H9 (cell line): ENCODE data around the gene KLHL15. TPM values are rescaled to one million over a fixed set of nuclear protein-coding genes. Genes with fewer than 3 reads are reported as not detected.
A peak's percentile ranks its signal among the peaks of the same experiment; 100 is the strongest.

Experiments
- DNase-seq: peaks from one replicate; pipeline ENCODE4 v3.0.0-alpha.2; 2017
- H2AFZ ChIP-seq: one replicate; pipeline ENCODE4 v1.6.1; 2013; ENCODE audit warnings: mild to moderate bottlenecking, low read length, control low read depth, moderate library complexity
- H2AK5ac ChIP-seq: 2 replicates; pipeline ENCODE4 v1.6.1; 2013; ENCODE audit warnings: low read length, control low read depth, mixed read lengths; ENCODE audit not compliant: insufficient read length
- H2BK120ac ChIP-seq: one replicate; pipeline ENCODE4 v1.6.1; 2013; ENCODE audit warnings: low read depth, mild to moderate bottlenecking, low read length, control low read depth, inconsistent platforms; ENCODE audit not compliant: poor library complexity, severe bottlenecking
- H2BK12ac ChIP-seq: 2 replicates; pipeline ENCODE4 v1.6.1; 2013; ENCODE audit warnings: low read length, control low read depth, mixed read lengths, low read depth; ENCODE audit not compliant: insufficient read length
- H2BK15ac ChIP-seq: 2 replicates; pipeline ENCODE4 v1.6.1; 2013; ENCODE audit warnings: low read depth, low read length, control low read depth
- H2BK20ac ChIP-seq: one replicate; pipeline ENCODE4 v1.6.1; 2013; ENCODE audit warnings: low read depth, mild to moderate bottlenecking, low read length, control low read depth, inconsistent platforms; ENCODE audit not compliant: poor library complexity, severe bottlenecking
- H2BK5ac ChIP-seq: 2 replicates; pipeline ENCODE4 v1.6.1; 2013; ENCODE audit warnings: low read length, control low read depth, mixed read lengths; ENCODE audit not compliant: insufficient read length
- H3K14ac ChIP-seq: 2 replicates; pipeline ENCODE4 v1.6.1; 2013; ENCODE audit warnings: low read length, control low read depth; ENCODE audit not compliant: insufficient read depth
- H3K18ac ChIP-seq: 2 replicates; pipeline ENCODE4 v1.6.1; 2013; ENCODE audit warnings: low read depth, mild to moderate bottlenecking, mixed read lengths, low read length, control low read depth; ENCODE audit not compliant: insufficient read length
- H3K23ac ChIP-seq: 2 replicates; pipeline ENCODE4 v1.6.1; 2013; ENCODE audit warnings: low read length, control low read depth, mixed read lengths, low read depth; ENCODE audit not compliant: insufficient read length
- H3K23me2 ChIP-seq: 2 replicates; pipeline ENCODE4 v1.6.1; 2013; ENCODE audit warnings: low read depth, mild to moderate bottlenecking, mixed read lengths, low read length, control low read depth; ENCODE audit not compliant: insufficient read length, poor library complexity, severe bottlenecking
- H3K27ac ChIP-seq: 2 replicates; pipeline ENCODE4 v1.5.1; 2013; ENCODE audit warnings: low read length, control low read depth, mixed read lengths, low read depth; ENCODE audit not compliant: insufficient read length
- H3K27me3 ChIP-seq: 2 replicates; pipeline ENCODE4 v1.6.1; 2013; ENCODE audit warnings: low read length, control low read depth, inconsistent platforms; ENCODE audit not compliant: insufficient read depth
- H3K4ac ChIP-seq: 2 replicates; pipeline ENCODE4 v1.6.1; 2013; ENCODE audit warnings: low read depth, mild to moderate bottlenecking, control low read depth, inconsistent platforms, low read length, moderate library complexity
- H3K4me1 ChIP-seq: 2 replicates; pipeline ENCODE4 v1.6.1; 2013; ENCODE audit warnings: low read length, control low read depth, inconsistent platforms; ENCODE audit not compliant: insufficient read depth
- H3K4me2 ChIP-seq: 2 replicates; pipeline ENCODE4 v1.6.1; 2013; ENCODE audit warnings: low read length, control low read depth, mixed read lengths; ENCODE audit not compliant: insufficient read length, insufficient read depth
- H3K56ac ChIP-seq: 2 replicates; pipeline ENCODE4 v1.6.1; 2013; ENCODE audit warnings: low read depth, mild to moderate bottlenecking, mixed read lengths, low read length, control low read depth; ENCODE audit not compliant: insufficient read length
- H3K79me1 ChIP-seq: 2 replicates; pipeline ENCODE4 v1.6.1; 2013; ENCODE audit warnings: low read depth, mild to moderate bottlenecking, moderate library complexity, low read length, control low read depth, inconsistent platforms; ENCODE audit not compliant: insufficient read depth, poor library complexity, severe bottlenecking
- H3K79me2 ChIP-seq: 2 replicates; pipeline ENCODE4 v1.6.1; 2013; ENCODE audit warnings: low read length, control low read depth, inconsistent platforms; ENCODE audit not compliant: insufficient read depth
- H3K9ac ChIP-seq: 2 replicates; pipeline ENCODE4 v1.6.1; 2013; ENCODE audit warnings: low read length, control low read depth, mixed read lengths; ENCODE audit not compliant: insufficient read length; ENCODE audit errors: extremely low read depth
- H3K9me3 ChIP-seq: one replicate; pipeline ENCODE4 v1.6.1; 2013; ENCODE audit warnings: low read depth, low read length, inconsistent platforms; ENCODE audit not compliant: control insufficient read depth
- H3T11ph ChIP-seq: one replicate; pipeline ENCODE4 v1.6.1; 2013; ENCODE audit warnings: mild to moderate bottlenecking, low read length, control low read depth, inconsistent platforms
- H4K20me1 ChIP-seq: one replicate; pipeline ENCODE4 v1.6.1; 2013; ENCODE audit not compliant: control insufficient read depth, insufficient read length, insufficient read depth
- H4K5ac ChIP-seq: 2 replicates; pipeline ENCODE4 v1.6.1; 2013; ENCODE audit warnings: low read depth, mild to moderate bottlenecking, mixed read lengths, low read length, control low read depth; ENCODE audit not compliant: insufficient read length
- H4K8ac ChIP-seq: replicated peaks from 2 replicates; pipeline ENCODE4 v1.6.1; 2013; ENCODE audit warnings: low read length, control low read depth, mixed read lengths, low read depth; ENCODE audit not compliant: insufficient read length
- H4K91ac ChIP-seq: 2 replicates; pipeline ENCODE4 v1.6.1; 2013; ENCODE audit warnings: low read depth, mild to moderate bottlenecking, moderate library complexity, mixed read lengths, low read length, control low read depth; ENCODE audit not compliant: insufficient read length
- H3K27ac Mint-ChIP-seq, 3 experiments: 2 replicates in 2 of 3; 3 replicates in 1 of 3; pipeline ENCODE4 v1.8.0; 2020 to 2021; ENCODE audit warnings: mixed read lengths in 3 of 3, mild to moderate bottlenecking in 1 of 3, moderate library complexity in 1 of 3
- H3K27me3 Mint-ChIP-seq: 2 replicates; pipeline ENCODE4 v1.8.0; 2021; ENCODE audit warnings: low read depth, mild to moderate bottlenecking, moderate library complexity, mixed read lengths
- H3K36me3 Mint-ChIP-seq, 3 experiments: 2 replicates in 2 of 3; 3 replicates in 1 of 3; pipeline ENCODE4 v1.8.0; 2020 to 2021; ENCODE audit warnings: low read depth in 3 of 3, mixed read lengths in 3 of 3; ENCODE audit not compliant: insufficient read depth in 1 of 3
- H3K4me1 Mint-ChIP-seq, 2 experiments: 2 replicates each; pipeline ENCODE4 v1.8.0; 2020; ENCODE audit warnings: mixed read lengths in 2 of 2
- H3K4me3 Mint-ChIP-seq, 2 experiments: 2 replicates in 1 of 2; 3 replicates in 1 of 2; pipeline ENCODE4 v1.8.0; 2020 to 2021; ENCODE audit warnings: mild to moderate bottlenecking in 2 of 2, mixed read lengths in 2 of 2, moderate library complexity in 1 of 2
- H3K9me3 Mint-ChIP-seq, 2 experiments: 2 replicates in 1 of 2; 3 replicates in 1 of 2; pipeline ENCODE4 v1.8.0; 2020; ENCODE audit warnings: mild to moderate bottlenecking in 2 of 2, mixed read lengths in 2 of 2, moderate library complexity in 1 of 2
- CTCF ChIP-seq: fragments of 200-600 bp; sonication (generic); conservative IDR thresholded peaks from 3 replicates; pipeline ENCODE4 v1.8.0; 2021; ENCODE audit warnings: antibody characterized with exemption, mild to moderate bottlenecking
- WGBS: extraction: QIAGEN DNeasy Blood & Tissue Kit; methylation state at CpG from one replicate; pipeline ENCODE4 v1.1.7; 2013; ENCODE audit warnings: missing lambda C conversion rate, low lambda C conversion rate, mixed read lengths; ENCODE audit not compliant: insufficient read length; ENCODE audit errors: extremely low coverage; 5-methylcytosine and 5-hydroxymethylcytosine counted together
- total RNA-seq: library from RNA; stranded (reverse); gene quantifications from 2 replicates; pipeline ENCODE4 v1.2.1, GENCODE V29; 2021

The KLHL15 gene
- total RNA-seq, 1 experiment from 2014 or later = 19.0 TPM

DNA sequence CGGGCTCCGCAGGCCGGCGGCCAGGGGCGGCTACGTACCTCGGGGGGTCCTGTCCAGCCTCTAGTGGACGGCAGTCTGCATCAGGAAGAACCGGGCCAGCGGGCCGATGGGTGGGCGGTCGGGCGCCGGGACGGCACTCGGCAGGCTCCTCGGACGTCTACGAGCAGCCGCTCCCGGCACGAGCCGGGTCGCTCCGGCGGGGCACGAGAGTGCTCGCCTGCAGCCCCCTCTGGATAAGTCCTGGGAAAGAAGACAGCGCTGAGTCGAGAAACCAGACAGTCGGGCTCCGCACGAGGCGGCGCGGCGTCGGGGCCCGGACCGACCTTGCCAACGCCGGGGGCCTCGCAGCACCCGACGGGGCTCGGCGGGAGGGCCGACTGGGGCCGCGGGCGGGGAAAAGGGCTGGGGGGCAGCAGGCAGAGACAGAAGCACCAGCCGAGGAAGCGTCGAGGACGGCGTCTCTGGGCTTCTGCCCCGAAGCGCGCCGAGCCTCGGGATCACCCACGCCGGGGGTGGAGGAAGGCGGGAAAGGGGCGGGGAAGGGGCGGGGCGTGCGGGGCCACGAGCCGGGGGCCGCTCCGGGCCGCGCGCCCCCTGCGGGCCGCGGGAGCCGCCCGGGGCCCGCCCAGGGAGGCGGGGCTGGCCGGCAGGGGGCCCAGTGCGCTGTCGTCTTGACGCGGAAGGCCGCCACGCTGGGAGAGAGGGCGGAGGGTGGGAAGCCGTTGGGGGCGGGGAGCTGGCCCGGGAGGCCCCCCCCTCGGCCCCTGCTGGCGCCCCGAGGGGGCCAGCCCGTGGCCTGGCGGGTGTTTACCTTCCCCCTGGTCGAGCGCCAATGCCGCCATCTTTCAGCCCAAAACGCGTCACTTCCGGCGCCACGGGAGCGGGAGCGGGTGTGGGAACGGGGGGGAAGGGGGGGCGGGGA lies 1.9 kb downstream of the KLHL15 start:
- Histone ChIP-seq H2AFZ (no peak overlapping the region), H4K5ac (no peak overlapping the region), H3K27ac (no peak overlapping the region), H2AK5ac (no peak overlapping the region), H3K79me1 (peaks cover 6% of the 10 kb centered on the region), H3K14ac (peak overlapping the region; percentile 85), H3K4me2 (peak overlapping the region; percentile 82), H2BK5ac (no peak overlapping the region), H3K9ac (peak overlapping the region; percentile 77), H3K4ac (no peak overlapping the region), H2BK20ac (no peak overlapping the region), H3K56ac (no peak overlapping the region), H3K18ac (peak overlapping the region; percentile 33), H3K27me3 (peaks cover 8% of the 10 kb centered on the region), H3K23me2 (peaks cover 8% of the 10 kb centered on the region), H2BK15ac (no peak overlapping the region), H3K79me2 (peaks cover 6% of the 10 kb centered on the region; the same call in 1 of the 2 replicates), H3K4me1 (no peaks in the 10 kb centered on the region), H2BK12ac (no peak overlapping the region), H3T11ph (no peak overlapping the region), H4K91ac (no peak overlapping the region), H4K8ac (no peak overlapping the region), H3K23ac (no peak overlapping the region), H2BK120ac (no peak overlapping the region), H4K20me1 (no peaks in the 10 kb centered on the region), H3K9me3 (no peaks in the 10 kb centered on the region)
- Mint-ChIP-seq H3K36me3 (peaks cover 4 to 20% (median 14%) of the 10 kb centered on the region in 3 experiments; a peak in 6 of 7 replicates), H3K27ac (peak overlapping the region in 1 of 3 experiments; percentile 52; a peak in 1 of 7 replicates), H3K9me3 (no peaks in the 10 kb centered on the region; a peak in 1 of 5 replicates), H3K4me3 (peak overlapping the region; percentile 83 to 87), H3K4me1 (peaks cover 30% of the 10 kb centered on the region in 2 experiments), H3K27me3 (peaks cover 35% of the 10 kb centered on the region)
- TF ChIP-seq CTCF = no peak; the same call in 2 of the 3 replicates
- WGBS = no CpG with 5 or more reads among the region's 111 CpGs
- DNase-seq = peak; percentile 87
